Measurements from ENCODE around the gene DUSP22.
"Not testable (repeated sequence)": the region's sequence is repeated elsewhere in the genome, so short reads cannot be mapped to it uniquely, and the experiment has no call there.

Gene DUSP22

GRCh38 chr6:291697-292505, at the start of gene DUSP22:
DUSP22 (plus strand) TSS chr6:292487; CDS start chr6:292540, 53 bp downstream.
- peak; percentile 87 for DNase-seq

DNA sequence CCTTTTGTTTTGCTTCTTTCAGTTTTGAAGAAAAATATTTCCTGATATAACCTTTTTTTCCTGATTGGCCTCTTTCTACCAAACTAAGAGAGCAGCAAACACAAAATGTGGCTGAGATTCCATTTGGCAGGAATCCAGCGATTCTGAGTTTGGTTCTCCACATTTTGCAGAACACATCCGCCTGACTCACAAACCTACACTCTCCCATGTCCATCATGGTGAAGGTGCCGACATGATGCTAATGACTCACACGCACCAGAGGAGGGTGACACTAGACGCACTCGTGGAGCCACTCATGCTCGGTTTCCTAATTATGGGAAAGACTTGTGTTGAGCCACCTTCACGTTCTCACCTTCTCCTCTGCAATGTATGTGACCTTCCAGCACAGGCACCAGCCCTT, 45.9 kb upstream of the DUSP22 start:
- DNase-seq = no peak

GRCh38 chr6:247351-247750, 44.9 kb upstream of the DUSP22 start:
- no peak for DNase-seq

DNA sequence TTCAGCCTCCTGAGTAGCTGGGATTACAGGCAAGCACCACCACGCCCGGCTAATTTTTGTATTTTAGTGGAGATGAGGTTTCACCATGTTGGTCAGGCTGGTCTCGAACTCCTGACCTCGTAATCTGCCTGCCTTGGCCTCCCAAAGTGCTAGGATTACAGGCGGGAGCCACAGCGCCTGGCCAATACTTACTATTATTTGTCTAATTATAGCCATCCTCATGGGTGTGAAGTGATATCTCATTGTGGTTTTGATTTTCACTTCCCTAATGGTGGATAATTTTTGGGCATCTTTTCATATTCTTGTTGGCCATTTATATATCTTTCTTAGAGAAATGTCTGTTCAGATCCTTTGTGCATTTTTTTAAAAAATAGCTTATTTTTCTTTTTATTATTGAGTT, 44.2 kb upstream of the DUSP22 start:
- not testable (repeated sequence) for DNase-seq

- no peak for DNase-seq
Measured at GRCh38 chr6:250676-251075, 41.6 kb upstream of the DUSP22 start.

- no peak for DNase-seq
Measured at GRCh38 chr6:251920-252319, 40.4 kb upstream of the DUSP22 start.

GRCh38 chr6:252775-253535, 39.3 kb upstream of the DUSP22 start:
- no peak for DNase-seq

DNA sequence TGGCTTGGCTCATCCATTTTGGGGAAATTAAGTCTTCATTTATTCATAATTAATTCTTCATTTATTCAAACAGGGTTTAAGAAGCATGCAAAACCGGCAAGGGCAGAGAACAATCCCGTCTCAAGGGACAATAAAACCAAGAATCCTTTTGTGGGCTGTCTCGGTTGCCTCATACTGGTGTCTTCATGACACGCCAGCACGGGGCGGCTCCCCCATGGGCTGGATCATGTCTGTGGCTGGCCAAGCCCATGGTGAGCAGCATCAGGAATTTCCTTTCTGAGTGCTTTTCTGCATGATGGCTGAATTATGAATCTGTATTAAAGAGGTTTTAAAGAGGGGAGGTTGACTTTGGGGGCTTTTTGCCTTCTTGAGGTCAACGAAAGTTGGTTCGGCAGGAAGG, 38.3 kb upstream of the DUSP22 start:
- DNase-seq = no peak

GRCh38 chr6:255041-255750, 37.1 kb upstream of the DUSP22 start:
- DNase-seq = no peak

DNA sequence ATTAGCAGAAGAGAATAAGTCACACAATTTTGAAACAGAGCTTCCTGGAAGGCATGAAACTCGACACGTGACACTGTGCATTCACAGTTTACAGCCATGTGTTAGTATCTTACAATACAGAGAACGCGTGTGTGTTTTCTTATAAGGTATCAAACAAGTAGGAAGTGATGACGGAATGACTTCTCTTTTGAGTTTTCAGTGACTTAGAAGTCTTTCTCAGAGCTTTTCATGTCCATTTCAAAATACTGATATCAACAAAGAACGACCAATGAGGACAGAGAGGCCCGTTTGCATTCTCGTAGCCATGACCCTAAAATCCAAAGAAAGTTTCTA, 36.6 kb upstream of the DUSP22 start:
- DNase-seq = no peak

GRCh38 chr6:256169-256568, 36.1 kb upstream of the DUSP22 start:
- DNase-seq = no peak

GRCh38 chr6:257031-257725, 35.1 kb upstream of the DUSP22 start:
- DNase-seq = no peak

DNA sequence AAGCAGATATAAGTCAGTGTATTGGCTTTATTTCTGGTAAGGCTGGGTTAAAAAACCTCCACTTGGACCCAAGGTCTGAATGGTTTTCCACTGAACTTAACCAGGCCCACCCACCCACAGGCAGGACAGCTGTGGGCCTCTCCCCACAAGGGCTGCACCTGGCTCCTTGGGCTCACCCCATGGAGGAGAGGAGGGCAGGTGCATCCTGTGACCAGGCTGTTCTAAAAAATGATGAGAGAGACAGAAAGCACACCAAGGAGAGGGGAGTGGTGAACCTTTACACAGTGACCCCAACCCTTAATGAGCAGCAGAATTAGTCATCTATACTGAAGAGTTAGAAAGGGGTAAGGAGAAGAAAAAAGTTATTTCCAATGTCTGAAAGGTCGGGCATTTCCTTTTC, 34.5 kb upstream of the DUSP22 start:
- DNase-seq = no peak

- no peak for DNase-seq
Measured at GRCh38 chr6:259316-259715, 33.0 kb upstream of the DUSP22 start.

DNA sequence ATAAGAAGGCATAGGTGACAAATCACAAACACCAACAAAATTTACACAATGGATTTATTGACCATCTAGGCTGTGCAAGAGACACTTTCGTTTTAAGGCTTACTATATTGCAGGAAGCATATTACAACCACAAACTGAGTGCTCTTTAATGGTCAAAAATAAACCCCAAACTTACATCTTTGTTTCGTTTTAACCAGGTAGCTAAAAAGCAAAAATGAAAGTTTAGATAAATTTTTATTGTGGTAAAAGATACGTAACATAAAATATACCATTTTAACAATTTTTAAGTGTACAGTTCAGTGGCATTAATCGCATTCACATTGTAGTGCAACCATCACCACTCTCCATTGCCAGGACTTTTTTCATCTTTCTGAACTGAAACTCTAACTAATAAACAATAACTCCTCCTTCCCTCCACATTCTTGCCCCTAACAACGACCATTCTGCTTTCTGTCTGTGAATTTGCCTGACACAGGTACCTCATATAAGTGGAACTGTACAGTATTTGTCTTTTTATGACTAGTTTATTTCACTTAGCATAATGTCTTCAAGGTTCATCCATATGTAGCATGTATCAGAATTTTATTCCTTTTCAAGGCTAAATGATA, 32.3 kb upstream of the DUSP22 start:
- no peak for DNase-seq

- DNase-seq = no peak
Measured at GRCh38 chr6:264626-265025, 27.7 kb upstream of the DUSP22 start.

DNA sequence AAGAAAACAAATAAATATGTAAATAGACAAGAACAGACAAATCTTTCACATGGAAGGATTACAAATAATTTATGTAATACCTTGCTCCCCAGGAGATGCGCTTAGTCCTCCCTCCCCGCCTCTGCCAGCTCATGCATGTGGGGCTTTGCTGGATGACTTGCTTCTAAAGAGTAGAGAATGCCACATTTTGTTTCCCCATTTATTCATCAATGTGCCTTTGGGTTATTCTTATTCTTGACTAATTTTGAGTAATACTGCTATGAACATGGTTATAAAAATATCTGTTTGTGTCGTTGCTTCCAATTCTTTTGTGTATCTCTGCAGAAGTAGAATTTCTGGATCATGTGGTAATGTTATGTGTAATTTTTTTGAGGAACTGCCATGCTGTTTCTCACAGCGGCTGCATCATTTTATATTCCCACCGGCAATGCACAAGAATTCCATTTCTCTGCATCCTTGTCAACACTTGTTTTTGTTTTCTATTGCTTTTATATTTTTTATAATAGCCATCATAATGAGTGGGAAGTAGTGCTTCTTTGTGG, 23.8 kb upstream of the DUSP22 start:
- DNase-seq = no peak

DNA sequence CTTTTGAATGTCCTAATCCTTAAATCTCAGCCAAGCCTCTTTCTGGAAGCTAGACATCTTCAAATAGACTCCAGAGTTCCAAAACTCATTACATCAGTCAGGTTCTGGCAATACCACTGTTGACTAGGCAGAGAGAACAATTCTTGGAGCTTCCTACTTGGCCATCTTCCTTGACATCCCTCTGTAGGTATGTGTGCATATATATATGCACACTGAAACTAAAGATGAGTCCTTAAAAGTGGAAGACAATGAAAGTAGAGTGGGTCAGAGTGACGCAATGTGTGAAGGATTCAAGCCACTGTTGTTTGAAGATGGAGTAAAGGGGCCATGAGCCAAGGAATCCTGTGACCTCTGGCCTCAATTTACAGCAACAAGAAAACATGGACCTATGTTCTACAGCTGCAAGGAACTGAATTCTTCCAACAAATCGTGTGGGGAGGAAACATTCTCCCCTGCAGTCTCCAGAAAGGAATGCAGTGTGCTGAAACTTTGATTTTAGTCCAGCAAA, 18.7 kb upstream of the DUSP22 start:
- no peak for DNase-seq

DNA sequence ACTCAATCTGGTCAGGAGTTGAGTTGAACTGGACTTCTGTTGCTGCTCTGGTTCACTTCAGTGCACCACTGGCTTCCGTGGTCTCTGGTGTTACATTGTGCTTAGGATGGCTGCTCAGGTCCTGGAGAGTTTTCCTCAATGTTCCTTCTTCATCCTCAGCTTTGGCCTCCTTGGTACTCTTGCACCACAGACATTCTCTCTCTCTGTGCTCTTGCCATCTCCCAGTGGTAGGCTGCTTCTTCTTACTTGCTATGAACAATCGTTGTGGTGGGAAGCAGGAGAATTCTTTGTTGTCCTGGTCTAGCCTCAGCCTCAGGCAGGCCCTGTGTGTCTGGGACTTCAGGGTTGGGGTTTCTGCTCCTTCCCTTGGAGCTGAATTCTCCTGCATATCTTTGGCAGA, 14.5 kb upstream of the DUSP22 start:
- DNase-seq = no peak

GRCh38 chr6:278494-278893, 13.8 kb upstream of the DUSP22 start:
- DNase-seq = no peak

- DNase-seq = no peak
Measured at GRCh38 chr6:279341-280029, 12.8 kb upstream of the DUSP22 start.
